MM.1S (cell line): Measurements from ENCODE around the gene TIMM44.

Experiments
- EZH2 ChIP-seq: fragments of 300-600 bp; sonication (generic); optimal IDR thresholded peaks from 2 replicates; pipeline ENCODE3; 2017; ENCODE audit warnings: low read depth, mild to moderate bottlenecking, antibody characterized with exemption, low read length, mixed read lengths
- EZH2phosphoT487 ChIP-seq: fragments of 300-600 bp; sonication (generic); IDR thresholded peaks from 2 replicates; pipeline ENCODE4 v1.6.1; 2018; ENCODE audit warnings: antibody characterized with exemption, low read length
- TF ChIP-seq, protein P1 (sequence below): fragments of 300-600 bp; sonication (generic); IDR thresholded peaks from 2 replicates; pipeline ENCODE4 v1.5.1; 2016; ENCODE audit warnings: antibody characterized with exemption, low read length, mixed read lengths

DNA sequence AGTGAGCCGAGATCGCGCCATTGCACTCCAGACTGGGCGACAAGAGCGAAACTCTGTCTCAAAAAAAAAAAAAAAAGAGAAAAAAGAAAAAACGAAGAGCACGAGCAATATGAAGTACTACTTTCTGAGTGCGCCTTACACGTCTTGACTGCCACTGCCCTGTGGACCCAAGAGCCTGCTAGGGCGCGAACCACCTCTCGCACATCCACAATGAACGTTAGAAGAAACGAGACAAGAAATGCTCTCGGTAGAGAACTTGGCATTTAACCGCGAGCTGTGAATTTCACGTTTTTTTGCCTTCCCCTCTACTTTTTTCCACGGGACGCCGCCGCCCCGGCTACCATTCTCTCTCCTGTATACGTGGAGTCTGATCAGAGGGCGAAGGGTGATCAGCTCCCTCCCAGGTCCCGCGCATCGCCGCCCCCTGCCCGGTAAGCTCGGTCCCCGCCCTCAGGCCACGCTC lies 454 bp downstream of the TIMM44 start:
- TF ChIP-seq, protein P1, sequence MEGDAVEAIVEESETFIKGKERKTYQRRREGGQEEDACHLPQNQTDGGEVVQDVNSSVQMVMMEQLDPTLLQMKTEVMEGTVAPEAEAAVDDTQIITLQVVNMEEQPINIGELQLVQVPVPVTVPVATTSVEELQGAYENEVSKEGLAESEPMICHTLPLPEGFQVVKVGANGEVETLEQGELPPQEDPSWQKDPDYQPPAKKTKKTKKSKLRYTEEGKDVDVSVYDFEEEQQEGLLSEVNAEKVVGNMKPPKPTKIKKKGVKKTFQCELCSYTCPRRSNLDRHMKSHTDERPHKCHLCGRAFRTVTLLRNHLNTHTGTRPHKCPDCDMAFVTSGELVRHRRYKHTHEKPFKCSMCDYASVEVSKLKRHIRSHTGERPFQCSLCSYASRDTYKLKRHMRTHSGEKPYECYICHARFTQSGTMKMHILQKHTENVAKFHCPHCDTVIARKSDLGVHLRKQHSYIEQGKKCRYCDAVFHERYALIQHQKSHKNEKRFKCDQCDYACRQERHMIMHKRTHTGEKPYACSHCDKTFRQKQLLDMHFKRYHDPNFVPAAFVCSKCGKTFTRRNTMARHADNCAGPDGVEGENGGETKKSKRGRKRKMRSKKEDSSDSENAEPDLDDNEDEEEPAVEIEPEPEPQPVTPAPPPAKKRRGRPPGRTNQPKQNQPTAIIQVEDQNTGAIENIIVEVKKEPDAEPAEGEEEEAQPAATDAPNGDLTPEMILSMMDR: no peak
- TF ChIP-seq EZH2 (no peak), EZH2phosphoT487 (no peak)
